Measurements from ENCODE around the gene HS6ST1.

DNA sequence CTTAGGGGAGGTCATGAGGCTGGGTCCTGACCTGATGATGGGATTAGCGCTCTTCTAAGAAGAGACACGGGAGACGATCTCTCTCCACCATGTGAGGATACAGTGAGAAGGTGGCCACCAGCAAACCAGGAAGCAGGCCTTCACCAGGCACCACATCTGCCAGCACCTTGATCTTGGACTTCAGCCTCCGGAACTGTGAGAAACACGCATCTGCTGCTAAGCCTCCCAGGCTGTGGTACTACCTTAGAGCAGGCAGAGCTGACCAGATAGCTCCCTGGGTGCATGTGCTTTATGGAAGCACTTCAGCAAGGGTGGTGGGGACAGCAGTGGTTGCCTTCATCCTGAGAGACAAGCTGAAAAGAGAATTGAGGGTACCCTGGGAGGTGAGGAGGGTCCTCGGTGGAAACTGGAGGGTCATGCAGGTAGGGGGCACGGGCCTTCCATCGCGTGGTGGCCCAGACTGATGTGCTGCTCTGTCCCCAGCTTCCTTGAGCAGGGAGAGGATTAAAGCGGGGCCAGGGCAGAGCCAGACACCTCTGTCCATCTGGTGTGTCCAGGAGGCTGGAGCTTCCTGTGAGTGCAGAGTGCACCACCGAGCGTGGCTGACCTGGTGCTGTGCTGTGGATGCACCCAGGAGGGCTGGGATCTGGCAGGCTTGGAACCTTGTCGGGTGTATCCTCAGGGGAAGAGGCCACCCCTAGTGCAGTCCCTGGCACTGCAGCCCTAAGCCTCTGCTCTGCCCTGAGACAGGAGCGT lies 42.9 kb upstream of the HS6ST1 start:
- TF ChIP-seq POLR2A (IDR thresholded peaks at IDR 0.05; ENCODE audit: low read depth, low read length) = no peak
- TF ChIP-seq POU2F2 (IDR thresholded peaks at IDR 0.05; ENCODE audit: low read depth, low read length) = no peak
- no peak for TF ChIP-seq POLR2AphosphoS5 (IDR thresholded peaks at IDR 0.05; ENCODE audit: low read depth, low read length)

Data from GM12891 (cell line).